ENCODE results near the gene ABR.
"Not testable (repeated sequence)": the region's sequence is repeated elsewhere in the genome, so short reads cannot be mapped to it uniquely, and the experiment has no call there.

Gene ABR

DNA sequence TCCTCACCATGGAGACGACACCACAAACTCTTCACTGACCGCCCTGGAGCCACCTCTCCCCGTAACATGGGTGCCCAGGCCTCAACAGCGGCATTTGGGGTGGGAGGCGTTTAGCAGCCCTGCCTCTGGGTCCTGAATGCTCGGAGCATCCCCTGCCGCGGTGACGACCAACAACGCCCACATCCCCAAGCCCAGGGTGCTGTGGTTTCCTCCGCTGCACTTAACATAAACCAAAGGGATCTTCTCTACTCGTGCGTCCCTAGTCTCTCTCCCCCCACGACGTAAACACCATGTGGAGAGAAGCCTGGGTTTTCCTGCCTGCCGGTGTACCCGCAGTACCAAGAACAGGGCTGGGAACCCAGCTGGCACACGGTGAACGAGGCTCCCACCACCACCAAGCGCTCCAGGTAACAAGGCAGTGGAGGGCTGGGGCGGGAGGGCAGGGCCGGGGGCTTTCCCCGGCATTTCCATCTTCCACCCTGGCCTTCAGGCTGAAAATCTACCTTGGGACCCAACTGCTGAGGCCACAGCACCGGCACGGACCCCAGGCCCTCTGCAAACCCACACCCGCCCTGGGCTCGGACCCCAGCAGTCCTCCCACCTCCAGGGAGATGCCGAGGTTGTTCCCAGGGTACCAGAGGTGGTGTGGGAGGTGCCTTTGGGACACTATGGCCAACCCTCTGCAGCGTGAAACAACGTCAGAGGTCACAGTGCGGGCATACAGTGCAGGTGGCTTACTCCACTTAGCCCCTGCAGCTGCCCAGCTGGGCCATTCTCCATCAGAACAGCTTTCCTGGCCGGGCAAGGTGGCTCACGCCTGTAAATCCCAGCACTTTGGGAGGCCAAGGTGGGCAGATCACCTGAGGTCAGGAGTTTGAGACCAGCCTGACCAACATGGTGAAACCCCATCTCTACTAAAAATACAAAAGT, 128.5 kb downstream of the ABR start:
- no peaks in the 10 kb centered on the region for H3K27me3 Mint-ChIP-seq
- no peaks in the 10 kb centered on the region for H3K9me3 Mint-ChIP-seq
- H3K4me1 Mint-ChIP-seq: no peaks in the 10 kb centered on the region
- H3K36me3 Mint-ChIP-seq: peaks cover 14% of the 10 kb centered on the region
- DNase-seq (ENCODE audit: low spot score in 2 of 2) (no peak), ATAC-seq (ENCODE audit: low read depth) (no peak)
- no peak overlapping the region for H3K4me3 Mint-ChIP-seq
- H3K27ac Mint-ChIP-seq: no peak overlapping the region

DNA sequence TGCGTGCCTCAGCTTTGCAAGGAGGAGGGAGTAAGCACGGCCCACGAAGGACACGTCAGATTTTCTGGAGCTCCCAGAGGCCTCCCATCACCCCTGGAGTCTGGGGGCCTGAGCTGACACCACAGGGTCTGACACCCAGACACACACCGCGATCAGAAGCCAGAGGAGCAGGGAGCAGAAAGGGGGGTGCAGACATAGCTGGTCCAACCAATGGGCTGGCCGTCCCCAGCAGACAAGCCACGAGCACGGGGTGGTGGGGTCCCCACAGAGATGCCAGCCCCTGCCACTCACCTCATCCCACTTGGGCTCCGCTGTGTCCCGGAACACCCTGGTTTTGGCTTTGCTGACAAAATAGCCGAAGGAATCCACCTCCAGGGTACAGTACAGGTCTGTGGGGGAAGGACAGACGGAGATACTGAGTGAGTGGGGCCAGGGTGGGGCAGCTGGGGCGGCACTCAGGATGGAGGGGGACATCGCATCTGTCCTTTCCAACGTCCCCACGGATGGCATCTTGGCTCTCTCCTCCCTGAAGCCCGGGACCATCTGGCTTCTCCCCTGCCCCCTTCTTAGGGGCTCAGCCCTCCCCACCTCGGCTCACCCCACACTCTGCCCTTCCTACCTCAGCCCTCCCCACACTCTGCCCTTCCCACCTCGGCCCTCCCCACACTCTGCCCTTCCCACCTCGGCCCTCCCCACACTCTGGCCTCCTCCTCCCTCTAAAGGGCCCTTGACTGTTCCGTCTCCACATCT, 129.4 kb downstream of the ABR start:
- H3K9me3 Mint-ChIP-seq: no peaks in the 10 kb centered on the region
- ATAC-seq (ENCODE audit: low read depth): no peak
- H3K36me3 Mint-ChIP-seq: peaks cover 18% of the 10 kb centered on the region
- no peaks in the 10 kb centered on the region for H3K4me1 Mint-ChIP-seq
- H3K27ac Mint-ChIP-seq: no peak overlapping the region
- H3K27me3 Mint-ChIP-seq: no peaks in the 10 kb centered on the region
- H3K4me3 Mint-ChIP-seq: no peak overlapping the region
- no peak for DNase-seq (ENCODE audit: low spot score in 2 of 2)

DNA sequence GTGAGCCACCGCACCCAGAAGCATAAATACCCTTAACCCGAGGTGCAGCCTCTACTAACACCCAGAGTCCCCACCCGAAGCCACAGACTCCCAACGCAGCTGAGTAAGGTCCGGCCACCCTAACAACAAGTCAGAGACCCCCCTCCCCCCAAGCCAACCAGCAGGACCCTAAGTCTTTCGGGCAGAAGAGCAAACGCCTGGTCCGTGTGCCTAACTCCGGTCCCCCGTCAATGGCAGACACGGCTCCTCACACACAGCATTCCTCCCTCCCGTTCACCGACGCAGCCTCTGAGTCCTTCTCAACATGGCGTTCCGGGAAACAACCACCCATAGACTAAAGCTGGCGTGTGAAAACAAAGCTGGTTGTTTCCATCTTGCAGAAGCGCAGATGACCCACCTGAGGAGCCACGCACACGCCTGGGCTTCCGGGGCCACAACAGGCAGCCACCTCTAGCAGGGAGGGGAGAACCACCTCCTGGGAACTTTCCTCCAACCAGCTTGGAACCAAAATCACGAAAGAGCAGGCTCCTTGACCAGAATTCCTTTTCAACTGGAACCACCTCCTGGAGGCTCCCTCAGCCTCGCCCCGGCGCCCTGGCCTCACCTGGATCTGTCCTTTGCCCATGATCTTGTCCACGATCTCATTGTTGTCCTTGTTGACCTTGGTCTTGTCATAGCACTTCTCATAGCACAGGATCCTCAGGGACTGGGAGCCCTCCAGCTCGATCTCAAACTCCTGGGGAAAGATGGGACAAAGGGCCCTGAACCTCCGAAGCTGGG, 130.1 kb downstream of the ABR start:
- Mint-ChIP-seq H3K4me1 (no peaks in the 10 kb centered on the region), H3K36me3 (peaks cover 20% of the 10 kb centered on the region), H3K27ac (no peak overlapping the region), H3K4me3 (no peak overlapping the region), H3K27me3 (no peaks in the 10 kb centered on the region), H3K9me3 (no peaks in the 10 kb centered on the region)
- no peak for ATAC-seq (ENCODE audit: low read depth)
- no peak for DNase-seq (ENCODE audit: low spot score in 2 of 2)

DNA sequence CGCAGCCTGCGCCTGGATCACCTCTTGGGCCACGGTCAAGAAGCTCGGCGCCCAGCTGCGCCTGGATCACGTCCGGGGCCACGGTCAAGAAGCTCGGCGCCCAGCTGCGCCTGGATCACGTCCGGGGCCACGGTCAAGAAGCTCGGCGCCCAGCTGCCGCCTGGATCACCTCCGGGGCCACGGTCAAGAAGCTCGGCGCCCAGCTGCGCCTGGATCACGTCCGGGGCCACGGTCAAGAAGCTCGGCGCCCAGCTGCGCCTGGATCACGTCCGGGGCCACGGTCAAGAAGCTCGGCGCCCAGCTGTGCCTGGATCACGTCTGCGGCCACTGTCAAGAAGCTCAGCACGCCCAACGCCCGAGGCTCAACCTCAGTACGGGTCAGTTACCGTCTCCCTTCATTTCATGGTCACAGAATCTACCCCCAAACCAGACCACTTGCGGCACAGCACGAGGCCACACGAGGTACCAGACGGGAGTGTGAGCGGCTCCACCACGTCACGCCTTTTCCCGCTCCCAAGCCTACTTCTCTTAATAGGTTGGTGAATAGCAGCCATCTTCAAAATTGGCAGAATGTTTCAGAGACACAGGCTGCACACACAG, 131.2 kb downstream of the ABR start:
- H3K4me1 Mint-ChIP-seq; DNase-seq (ENCODE audit: low spot score in 2 of 2); H3K4me3 Mint-ChIP-seq; H3K27me3 Mint-ChIP-seq; ATAC-seq (ENCODE audit: low read depth); H3K27ac Mint-ChIP-seq; H3K9me3 Mint-ChIP-seq: not testable (repeated sequence)
- peaks cover 18% of the 10 kb centered on the region for H3K36me3 Mint-ChIP-seq

DNA sequence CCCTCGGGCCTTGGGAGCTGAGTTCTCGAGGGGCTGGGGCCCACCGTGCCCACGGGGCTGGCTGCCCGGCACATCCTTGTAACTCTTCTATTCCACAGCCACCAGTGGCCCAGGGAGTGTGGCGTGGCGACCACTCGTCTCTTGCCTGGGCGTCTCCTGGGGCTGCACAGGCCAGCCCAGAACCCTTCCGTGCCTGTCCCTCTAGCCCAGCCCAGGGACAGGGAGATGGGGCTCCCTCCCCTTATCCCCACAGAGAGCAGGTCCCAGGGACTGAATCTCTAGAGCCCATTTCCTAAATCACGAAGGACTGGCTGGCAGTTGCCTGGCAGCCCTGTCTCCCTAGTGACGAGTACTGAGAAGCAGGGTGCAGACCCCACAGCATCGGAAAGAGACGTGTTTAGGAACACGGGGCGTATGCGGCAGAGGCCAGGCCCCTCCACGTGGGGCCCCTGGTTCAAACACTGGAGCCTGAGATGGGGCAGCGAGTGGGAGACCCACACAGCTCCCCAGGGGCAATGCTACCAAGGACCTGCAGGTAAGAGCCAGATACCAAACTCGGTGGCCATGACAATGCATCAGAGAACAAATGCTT, 131.8 kb downstream of the ABR start:
- ATAC-seq (ENCODE audit: low read depth) (no peak), DNase-seq (ENCODE audit: low spot score in 2 of 2) (no peak)
- no peak overlapping the region for H3K27ac Mint-ChIP-seq
- H3K4me3 Mint-ChIP-seq: no peak overlapping the region
- no peaks in the 10 kb centered on the region for H3K4me1 Mint-ChIP-seq
- H3K36me3 Mint-ChIP-seq: peaks cover 18% of the 10 kb centered on the region
- H3K27me3 Mint-ChIP-seq: no peaks in the 10 kb centered on the region
- H3K9me3 Mint-ChIP-seq: no peaks in the 10 kb centered on the region

DNA sequence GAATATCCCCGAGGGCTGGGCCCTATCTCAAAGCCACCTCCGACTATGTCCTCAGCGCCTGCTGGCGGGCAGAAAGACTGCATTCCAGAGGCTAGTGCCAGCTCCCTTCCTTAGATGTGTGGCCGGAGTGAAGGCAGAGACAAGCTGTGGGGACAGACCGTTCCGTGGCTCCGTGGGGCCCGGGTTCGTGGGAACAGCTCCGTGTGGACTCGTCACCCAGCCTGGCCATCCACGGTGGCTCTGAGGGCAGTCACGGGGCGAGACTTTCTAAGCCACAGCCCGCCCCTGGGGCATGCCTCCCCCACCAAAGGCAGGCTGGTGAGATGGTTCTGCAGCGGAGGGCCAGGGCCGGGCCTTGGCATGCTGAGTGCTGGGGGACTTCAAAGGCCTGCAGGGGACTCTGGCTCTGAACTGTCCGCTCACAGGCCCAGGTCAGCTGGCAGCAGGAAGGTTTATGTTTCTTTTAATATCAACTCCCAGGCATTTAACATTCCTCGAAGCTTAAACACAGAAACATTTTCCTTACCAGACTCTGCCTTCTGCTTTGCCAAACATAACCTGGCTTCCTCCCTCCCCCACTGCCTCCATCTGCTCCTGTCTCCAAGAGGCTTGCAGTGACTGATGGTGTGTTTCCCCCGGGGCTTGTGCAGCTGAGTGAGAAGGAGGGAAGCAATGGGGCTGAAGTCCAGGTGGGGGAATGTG, 132.5 kb downstream of the ABR start:
- peaks cover 3% of the 10 kb centered on the region for H3K4me1 Mint-ChIP-seq
- no peak overlapping the region for H3K27ac Mint-ChIP-seq
- H3K27me3 Mint-ChIP-seq: no peaks in the 10 kb centered on the region
- DNase-seq (ENCODE audit: low spot score in 2 of 2) (no peak), ATAC-seq (ENCODE audit: low read depth) (no peak)
- no peak overlapping the region for H3K4me3 Mint-ChIP-seq
- H3K9me3 Mint-ChIP-seq: no peaks in the 10 kb centered on the region
- peaks cover 23% of the 10 kb centered on the region for H3K36me3 Mint-ChIP-seq

DNA sequence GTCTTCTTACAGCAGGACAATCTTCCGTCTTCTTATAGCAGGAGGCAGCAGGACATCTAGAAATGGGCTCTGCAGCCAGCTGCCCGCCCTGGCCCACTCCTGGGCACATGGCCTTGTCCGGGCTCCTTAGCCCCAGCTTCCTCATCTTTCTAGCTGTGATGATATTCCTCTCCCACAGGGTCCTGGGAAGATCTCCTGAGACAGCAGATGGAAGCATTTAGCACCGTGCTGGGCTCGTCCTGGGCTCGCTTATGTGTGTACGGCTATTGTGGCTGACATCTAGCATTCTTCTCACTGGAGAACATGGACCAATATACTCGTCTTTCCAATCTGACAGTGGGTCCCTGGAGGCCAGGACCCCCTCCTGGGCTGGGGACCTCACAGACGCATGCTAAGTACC, 134.3 kb downstream of the ABR start:
- Mint-ChIP-seq H3K27ac (no peak overlapping the region), H3K4me3 (no peak overlapping the region), H3K36me3 (peaks cover 27% of the 10 kb centered on the region), H3K4me1 (peaks cover 5% of the 10 kb centered on the region), H3K27me3 (no peaks in the 10 kb centered on the region), H3K9me3 (no peaks in the 10 kb centered on the region)
- DNase-seq (ENCODE audit: low spot score in 2 of 2) (no peak), ATAC-seq (ENCODE audit: low read depth) (no peak)

DNA sequence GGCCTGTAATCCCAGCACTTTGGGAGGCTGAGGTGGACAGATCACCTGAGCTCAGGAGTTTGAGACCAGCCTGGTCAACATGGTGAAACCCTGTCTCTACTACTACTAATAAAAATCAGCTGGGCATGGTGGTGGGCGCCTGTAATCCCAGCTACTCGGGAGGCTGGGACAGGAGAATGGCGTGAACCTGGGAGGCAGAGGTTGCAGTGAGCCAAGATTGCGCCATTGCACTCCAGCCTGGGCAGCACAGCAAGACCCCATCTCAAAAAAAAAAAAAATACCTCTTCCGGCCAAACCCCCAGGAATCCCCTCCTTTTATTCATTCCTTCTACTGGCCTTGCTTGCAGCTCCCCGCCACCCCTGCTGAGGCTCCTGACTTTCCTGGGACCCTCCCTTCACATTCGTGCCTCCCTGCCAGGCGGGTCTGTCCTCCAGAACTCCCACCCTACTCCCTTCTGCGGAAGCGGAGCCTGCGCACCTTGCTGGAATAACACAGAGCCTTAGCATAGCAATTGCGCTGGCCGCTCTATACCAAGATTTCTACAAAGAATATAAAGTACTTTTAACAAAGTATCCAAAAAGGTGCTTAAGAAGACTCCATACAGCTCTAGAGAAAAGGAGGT, 135.3 kb downstream of the ABR start:
- H3K9me3 Mint-ChIP-seq; DNase-seq (ENCODE audit: low spot score in 2 of 2); ATAC-seq (ENCODE audit: low read depth); H3K4me3 Mint-ChIP-seq; H3K27ac Mint-ChIP-seq; H3K4me1 Mint-ChIP-seq; H3K27me3 Mint-ChIP-seq: not testable (repeated sequence)
- peaks cover 25% of the 10 kb centered on the region for H3K36me3 Mint-ChIP-seq

DNA sequence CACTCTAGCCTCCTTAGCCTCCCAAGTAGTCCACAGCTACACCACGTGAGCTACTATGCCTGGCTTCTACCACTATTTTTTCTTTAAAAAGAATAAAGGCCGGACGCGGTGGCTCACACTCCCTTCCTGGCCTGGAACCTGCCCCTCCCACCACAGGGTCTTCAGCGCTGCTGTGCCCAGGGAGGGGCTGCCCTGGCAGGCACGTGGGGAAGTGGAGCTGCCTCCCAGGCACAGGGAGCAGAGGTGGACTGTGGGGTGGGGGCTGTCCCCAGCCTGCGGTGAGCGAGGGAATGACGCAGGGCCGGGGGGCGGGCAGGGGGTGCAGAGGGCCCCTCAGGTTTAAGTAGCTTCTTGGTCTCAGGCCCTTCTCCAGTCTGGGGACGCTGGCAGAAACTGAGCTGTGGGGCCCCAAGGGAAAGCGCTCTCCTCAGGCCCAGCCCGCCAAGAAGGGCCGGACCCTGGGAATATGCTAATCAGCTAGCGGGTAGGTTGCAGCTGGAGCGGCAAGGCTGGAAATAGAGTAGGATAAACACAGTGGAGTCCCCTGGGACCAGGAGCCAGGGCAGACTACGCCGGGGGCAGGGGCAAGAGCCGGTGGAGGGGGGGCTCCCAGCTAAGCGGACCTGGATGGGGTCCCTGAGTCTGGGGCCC, 136.1 kb downstream of the ABR start:
- H3K27me3 Mint-ChIP-seq: no peaks in the 10 kb centered on the region
- ATAC-seq (ENCODE audit: low read depth): no peak
- no peak overlapping the region for H3K4me3 Mint-ChIP-seq
- H3K9me3 Mint-ChIP-seq: no peaks in the 10 kb centered on the region
- peaks cover 23% of the 10 kb centered on the region for H3K36me3 Mint-ChIP-seq
- peaks cover 5% of the 10 kb centered on the region for H3K4me1 Mint-ChIP-seq
- H3K27ac Mint-ChIP-seq: no peak overlapping the region
- DNase-seq (ENCODE audit: low spot score in 2 of 2): no peak

DNA sequence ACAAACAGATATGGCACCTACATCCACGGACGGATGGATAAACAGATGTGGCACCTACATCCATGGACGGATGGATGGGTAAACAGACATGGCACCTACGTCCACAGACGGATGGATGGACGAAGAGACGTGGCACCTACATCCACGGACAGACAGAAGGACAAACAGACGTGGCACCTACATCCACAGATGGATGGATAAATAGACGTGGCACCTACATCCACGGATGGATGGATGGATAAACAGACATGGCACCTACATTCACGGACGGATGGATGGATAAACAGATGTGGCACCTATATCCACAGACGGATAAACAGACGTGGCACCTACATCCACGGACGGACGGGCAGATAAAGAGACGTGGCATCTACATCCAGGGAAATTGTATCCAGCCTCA, 137.3 kb downstream of the ABR start:
- Mint-ChIP-seq H3K4me1 (peaks cover 5% of the 10 kb centered on the region), H3K36me3 (peaks cover 22% of the 10 kb centered on the region), H3K27ac (no peak overlapping the region), H3K27me3 (no peaks in the 10 kb centered on the region), H3K4me3 (no peak overlapping the region), H3K9me3 (no peaks in the 10 kb centered on the region)
- no peak for DNase-seq (ENCODE audit: low spot score in 2 of 2)
- no peak for ATAC-seq (ENCODE audit: low read depth)

DNA sequence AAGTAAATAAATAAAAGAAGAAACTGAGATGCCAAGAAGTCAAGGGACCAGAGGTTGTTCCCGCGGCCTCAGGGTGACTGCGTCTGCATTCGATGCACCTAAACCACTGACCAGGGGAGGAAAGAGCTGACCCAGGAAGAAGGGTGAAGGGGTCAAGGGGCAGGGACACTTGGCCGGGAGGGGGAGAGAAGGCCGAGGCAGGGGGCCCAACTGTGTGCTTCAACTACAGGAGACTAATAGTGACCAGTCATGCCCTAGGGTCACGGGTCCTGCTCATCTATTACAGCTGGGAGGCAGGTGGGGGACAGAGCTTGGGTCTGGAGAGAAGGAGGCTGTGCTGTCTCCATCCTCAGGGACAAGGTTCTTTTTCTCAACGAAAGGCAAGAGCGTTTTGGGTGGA, 138.0 kb downstream of the ABR start:
- Mint-ChIP-seq H3K9me3 (no peaks in the 10 kb centered on the region), H3K4me3 (no peak overlapping the region), H3K27me3 (no peaks in the 10 kb centered on the region), H3K27ac (no peak overlapping the region), H3K4me1 (peaks cover 5% of the 10 kb centered on the region), H3K36me3 (peaks cover 22% of the 10 kb centered on the region)
- DNase-seq (ENCODE audit: low spot score in 2 of 2) (no peak), ATAC-seq (ENCODE audit: low read depth) (no peak)

DNA sequence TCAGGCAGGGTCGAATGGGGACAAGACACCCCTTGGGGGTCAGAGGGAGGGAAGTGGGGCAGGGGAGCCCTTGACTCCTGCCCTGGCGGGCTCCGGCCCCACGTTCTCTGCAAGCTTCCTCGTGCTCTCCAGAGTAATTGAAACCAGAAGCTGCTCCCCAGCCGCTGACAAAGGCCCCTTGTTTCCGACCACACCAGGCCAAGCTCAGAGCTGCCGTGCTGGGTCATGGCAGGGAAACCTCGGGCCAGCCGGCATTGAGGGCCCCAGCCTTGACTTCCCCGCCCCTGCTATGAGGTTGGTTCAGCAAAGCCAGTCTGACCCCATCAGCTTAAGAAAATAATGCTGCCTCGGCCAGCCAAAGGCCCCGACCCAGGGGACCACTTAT, 139.6 kb downstream of the ABR start:
- no peak overlapping the region for H3K27ac Mint-ChIP-seq
- peaks cover 5% of the 10 kb centered on the region for H3K4me1 Mint-ChIP-seq
- no peak overlapping the region for H3K4me3 Mint-ChIP-seq
- H3K27me3 Mint-ChIP-seq: no peaks in the 10 kb centered on the region
- no peak for DNase-seq (ENCODE audit: low spot score in 2 of 2)
- H3K9me3 Mint-ChIP-seq: no peaks in the 10 kb centered on the region
- ATAC-seq (ENCODE audit: low read depth): no peak
- H3K36me3 Mint-ChIP-seq: peaks cover 19% of the 10 kb centered on the region
